ENCODE data around the gene TMEM106C. TPM values are rescaled to one million over a fixed set of nuclear protein-coding genes. Genes with fewer than 3 reads are reported as not detected.

The TMEM106C gene
- total and polyA plus RNA-seq, 2 of the 4 experiments (the other 2 are of a cell fraction) = 72.1 to 74.6 TPM

- peaks cover 3% of the 10 kb centered on the region; the same call in 1 of the 2 replicates for H3K9me1 ChIP-seq (ENCODE audit: insufficient read depth, low read length)
- no peak overlapping the region for H3K4me2 ChIP-seq (ENCODE audit: low read depth, low read length)
- no peak overlapping the region for H3K4me3 ChIP-seq (ENCODE audit: insufficient read depth, low read depth, low read length)
- H3K36me3 ChIP-seq (ENCODE audit: control insufficient read depth, insufficient read depth, low read length) = peaks cover 8% of the 10 kb centered on the region
- no peaks in the 10 kb centered on the region for H4K20me1 ChIP-seq (ENCODE audit: insufficient read depth, low read length)
- no peak overlapping the region for H3K56ac ChIP-seq (ENCODE audit: extremely low read depth, insufficient read depth, low read length)
- H3K27ac ChIP-seq (ENCODE audit: insufficient read depth, low read length) = no peak overlapping the region
- H3K9me3 ChIP-seq (ENCODE audit: control insufficient read depth, insufficient read depth, low read length) = no peaks in the 10 kb centered on the region
- no peak overlapping the region for H2BK120ac ChIP-seq (ENCODE audit: low read depth, low read length)
- no CpG with 5 or more reads among the region's 5 CpGs for WGBS, 2 experiments (ENCODE audit: extremely low coverage in 2 of 2, insufficient read length in 1 of 2)
- BruUV-seq (replicated peaks) = no TSS peak
- no peak overlapping the region for H2AK9ac ChIP-seq (replicated peaks; ENCODE audit: low read depth, low read length, poor library complexity)
- H2BK20ac ChIP-seq (ENCODE audit: low read depth, low read length) = no peak overlapping the region
- H3K14ac ChIP-seq (replicated peaks; ENCODE audit: low read depth, low read length) = no peak overlapping the region
- intact Hi-C loops (cut with micrococcal nuclease) (loop anchor here (10.0 kb wide), 1 partner anchor 647 kb away; no protein-coding TSS in a partner anchor), dilution Hi-C loops (cut with HindIII; ENCODE audit: low sequenced_read_pairs, unreplicated experiment) (no loop called here), in situ Hi-C loops (cut with MboI; ENCODE audit: low sequenced_read_pairs) (no loop called here)
- H4K8ac ChIP-seq (ENCODE audit: low read depth in 2 of 2, low read length in 2 of 2) = no peak overlapping the region
- ATAC-seq (ENCODE audit: low read depth) (no peak), DNase-seq (peak; percentile 17)
- H2BK5ac ChIP-seq (ENCODE audit: low read depth, low read length, poor library complexity, severe bottlenecking) = no peak overlapping the region
- H3K4me1 ChIP-seq (ENCODE audit: control insufficient read depth, insufficient read depth, low read length) = peaks cover 3% of the 10 kb centered on the region
- H3K79me1 ChIP-seq (ENCODE audit: low read depth in 1 of 2, low read length in 2 of 2) = peaks cover 3 to 20% of the 10 kb centered on the region in 2 experiments; a peak in 3 of 4 replicates
- no peak overlapping the region for H4K5ac ChIP-seq (ENCODE audit: low read depth, low read length)
- H3K27me3 ChIP-seq (ENCODE audit: control insufficient read depth, insufficient read depth, low read length) = no peaks in the 10 kb centered on the region
- no peak overlapping the region for H2AK5ac ChIP-seq (ENCODE audit: low read depth, low read length)
- H4K91ac ChIP-seq (ENCODE audit: insufficient read depth, low read depth, low read length) = no peak overlapping the region
- no peak for TF ChIP-seq POLR2A (IDR thresholded peaks at IDR 0.05; ENCODE audit: low read depth, low read length)
- TF ChIP-seq MXI1 (IDR thresholded peaks at IDR 0.05; ENCODE audit: borderline replicate concordance, low read depth, low read length) = no peak
- no peak for TF ChIP-seq RAD21 (IDR thresholded peaks at IDR 0.05; ENCODE audit: low read length)
- TF ChIP-seq RCOR1 (IDR thresholded peaks at IDR 0.05; ENCODE audit: insufficient replicate concordance, low read length) = no peak
- TF ChIP-seq CTCF (conservative IDR thresholded peaks at IDR 0.05; ENCODE audit: low read depth, low read length) = no peak
- no peak overlapping the region for H3K23ac ChIP-seq (ENCODE audit: low read depth, low read length)
- no peak overlapping the region for H3K18ac ChIP-seq (ENCODE audit: low read depth, low read length)
- H3K9ac ChIP-seq (ENCODE audit: low read depth, low read length) = no peak overlapping the region
- no peak overlapping the region for H2BK15ac ChIP-seq (ENCODE audit: low read depth, low read length)
- H3K4ac ChIP-seq (ENCODE audit: low read depth, low read length) = no peak overlapping the region
- ChIA-PET CTCF (no interaction called here), POLR2A (ENCODE audit: unreplicated experiment) (no interaction called here)
- no peak overlapping the region for H2AFZ ChIP-seq (replicated peaks; ENCODE audit: low read length, poor library complexity)
Measured at GRCh38 chr12:47967461-47968321, 4.3 kb downstream of the TMEM106C start.

All from IMR-90 (cell line).